GM21528 (cell line): Measurements from ENCODE around the gene TBC1D22A.
"Not testable (repeated sequence)": the region's sequence is repeated elsewhere in the genome, so short reads cannot be mapped to it uniquely, and the experiment has no call there.

Experiments
- ATAC-seq: cut with Tn5 transposase; IDR thresholded peaks from one replicate; pipeline ENCODE4 v1.9.1; 2021; ENCODE audit warnings: mild to moderate bottlenecking, moderate library complexity; ENCODE audit not compliant: unreplicated experiment, low FRiP score

Gene TBC1D22A, protein sequence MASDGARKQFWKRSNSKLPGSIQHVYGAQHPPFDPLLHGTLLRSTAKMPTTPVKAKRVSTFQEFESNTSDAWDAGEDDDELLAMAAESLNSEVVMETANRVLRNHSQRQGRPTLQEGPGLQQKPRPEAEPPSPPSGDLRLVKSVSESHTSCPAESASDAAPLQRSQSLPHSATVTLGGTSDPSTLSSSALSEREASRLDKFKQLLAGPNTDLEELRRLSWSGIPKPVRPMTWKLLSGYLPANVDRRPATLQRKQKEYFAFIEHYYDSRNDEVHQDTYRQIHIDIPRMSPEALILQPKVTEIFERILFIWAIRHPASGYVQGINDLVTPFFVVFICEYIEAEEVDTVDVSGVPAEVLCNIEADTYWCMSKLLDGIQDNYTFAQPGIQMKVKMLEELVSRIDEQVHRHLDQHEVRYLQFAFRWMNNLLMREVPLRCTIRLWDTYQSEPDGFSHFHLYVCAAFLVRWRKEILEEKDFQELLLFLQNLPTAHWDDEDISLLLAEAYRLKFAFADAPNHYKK

DNA sequence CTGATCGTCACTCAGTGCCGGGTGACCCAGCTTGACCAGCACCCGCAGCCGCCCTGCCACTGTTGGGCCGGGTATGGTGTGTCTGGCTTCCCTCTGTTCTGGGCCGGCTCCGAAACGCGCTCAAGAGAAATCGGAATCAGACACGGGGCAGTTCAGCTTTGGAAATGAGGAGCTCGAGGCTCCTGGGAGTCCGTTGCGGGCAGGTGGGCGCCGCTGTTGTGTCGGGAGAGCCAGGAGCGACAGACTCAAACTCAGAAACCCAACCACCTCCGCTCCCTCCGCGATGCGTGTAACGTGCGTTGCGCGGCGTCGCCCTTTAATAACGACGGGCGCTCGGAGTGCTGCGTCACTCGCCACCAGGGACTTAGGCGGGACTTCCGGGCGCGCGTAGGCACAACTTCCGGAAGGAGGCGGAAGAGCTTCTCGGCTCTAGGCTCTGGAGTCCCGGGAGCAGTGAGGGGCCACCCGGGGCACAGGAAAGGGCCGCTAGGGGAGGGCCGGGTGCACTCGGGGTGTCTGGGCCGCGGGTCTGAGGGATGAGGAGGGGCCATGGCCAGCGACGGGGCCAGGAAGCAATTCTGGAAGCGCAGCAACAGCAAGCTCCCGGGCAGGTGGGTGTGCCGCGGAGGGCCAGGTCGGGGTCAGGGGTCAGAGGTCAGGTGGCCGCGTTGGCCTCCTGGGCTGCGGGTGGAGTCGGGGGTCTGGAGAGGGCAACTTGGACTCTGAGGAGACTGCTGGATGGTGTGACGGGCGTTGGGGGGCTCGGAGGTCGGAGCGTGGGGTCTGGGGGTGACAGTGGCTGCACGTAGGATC, at the start of gene TBC1D22A:
Gene TBC1D22A (plus strand): TSS at position 413 of the 813 bp plus-strand sequence. CDS start 137 bp downstream, at position 550.
- ATAC-seq = peak; percentile 71

- ATAC-seq = no peak
Measured at GRCh38 chr22:46714550-46714949, 47.9 kb upstream of the TBC1D22A start.

DNA sequence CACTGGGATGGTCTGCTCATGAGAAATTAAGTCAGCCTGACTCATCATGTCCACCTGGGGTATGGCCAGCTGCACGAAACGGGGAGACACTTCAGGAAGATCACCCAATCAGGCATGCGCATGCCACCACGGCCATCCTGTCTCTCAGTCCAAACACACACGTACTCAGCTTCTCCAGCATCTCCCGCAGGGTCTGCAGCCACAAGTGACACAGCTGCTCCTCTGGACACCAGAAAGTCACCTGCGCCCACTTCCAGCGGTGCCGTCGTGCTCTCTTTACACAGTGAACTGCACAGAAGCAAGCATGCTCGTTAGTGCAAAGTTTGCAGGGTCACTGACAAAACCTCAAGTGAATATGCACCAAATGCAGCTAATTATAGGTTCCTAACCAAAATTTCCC, 42.5 kb upstream of the TBC1D22A start:
- ATAC-seq = no peak

DNA sequence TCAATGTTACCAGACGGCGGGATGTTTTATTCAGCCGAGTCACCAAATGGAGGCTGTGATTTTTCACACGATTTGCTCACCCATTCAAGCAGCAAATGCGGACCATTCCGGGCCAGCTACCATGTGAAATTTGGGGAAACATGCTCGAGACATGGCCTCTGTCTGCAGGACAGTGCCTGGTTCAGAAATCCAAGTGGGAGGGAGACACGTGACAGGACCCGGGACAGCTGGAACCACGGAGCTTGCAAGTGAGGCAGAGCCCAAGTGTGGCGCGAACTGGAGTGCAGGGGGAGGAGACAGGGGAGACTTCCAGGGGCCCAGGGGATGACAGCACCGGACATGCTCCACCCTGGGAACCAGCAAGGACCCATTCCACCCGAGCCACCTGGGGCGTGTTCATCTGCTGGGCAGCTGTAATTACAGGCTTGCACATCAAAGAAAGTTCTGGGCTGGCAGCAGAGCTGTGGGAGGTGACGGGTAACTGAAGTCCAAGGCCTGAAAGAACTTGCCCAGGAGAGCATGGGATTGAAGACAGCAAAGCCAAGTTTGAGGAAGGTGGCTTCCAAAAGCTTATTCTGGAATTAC, 40.9 kb upstream of the TBC1D22A start:
- no peak for ATAC-seq

- ATAC-seq = no peak
Measured at GRCh38 chr22:46723882-46724281, 38.6 kb upstream of the TBC1D22A start.

DNA sequence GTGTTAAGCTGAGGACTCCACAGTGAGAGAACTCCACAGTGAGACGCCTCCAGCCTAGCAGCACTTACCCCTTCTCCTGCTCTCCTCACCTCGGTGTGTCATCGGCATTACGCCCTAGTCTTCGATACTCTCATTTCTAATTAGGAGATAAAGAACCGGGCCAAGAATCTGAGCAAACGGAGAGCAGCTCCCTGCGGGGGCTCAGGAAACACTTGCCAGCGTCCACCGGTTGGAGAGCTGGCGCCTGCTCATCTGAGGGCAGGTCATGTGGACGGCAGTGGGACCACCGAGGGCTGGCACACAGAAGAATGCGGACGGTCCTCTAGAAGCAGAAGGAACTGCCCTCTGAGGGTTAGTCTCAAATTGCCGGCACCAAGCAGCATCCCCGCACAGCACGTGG, 37.4 kb upstream of the TBC1D22A start:
- no peak for ATAC-seq

- ATAC-seq = no peak
Measured at GRCh38 chr22:46726066-46726985, 36.1 kb upstream of the TBC1D22A start.

GRCh38 chr22:46726986-46727317, 35.5 kb upstream of the TBC1D22A start:
- no peak for ATAC-seq

- no peak for ATAC-seq
Measured at GRCh38 chr22:46727813-46728364, 34.6 kb upstream of the TBC1D22A start.

DNA sequence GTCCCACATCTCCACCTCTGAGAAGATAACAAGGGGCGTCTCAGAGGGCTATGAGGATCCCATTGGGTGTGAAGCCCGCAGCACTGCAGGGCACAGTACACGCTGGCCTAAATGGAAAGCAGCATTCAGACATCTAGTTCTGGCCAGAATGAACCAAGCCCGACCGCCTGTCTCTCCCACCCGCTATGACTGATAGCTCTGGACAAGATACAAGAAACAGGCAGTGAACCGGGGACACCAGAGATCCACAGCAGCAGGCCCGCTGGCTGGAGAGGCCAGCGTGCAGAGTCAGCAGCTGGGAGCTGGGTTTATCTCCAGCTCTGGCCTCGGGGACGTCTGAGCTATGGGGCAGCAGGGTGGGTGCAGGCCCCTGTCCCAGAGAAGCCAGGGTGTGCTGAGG, 34.0 kb upstream of the TBC1D22A start:
- no peak for ATAC-seq

GRCh38 chr22:46730568-46731245, 31.7 kb upstream of the TBC1D22A start:
- ATAC-seq = no peak

DNA sequence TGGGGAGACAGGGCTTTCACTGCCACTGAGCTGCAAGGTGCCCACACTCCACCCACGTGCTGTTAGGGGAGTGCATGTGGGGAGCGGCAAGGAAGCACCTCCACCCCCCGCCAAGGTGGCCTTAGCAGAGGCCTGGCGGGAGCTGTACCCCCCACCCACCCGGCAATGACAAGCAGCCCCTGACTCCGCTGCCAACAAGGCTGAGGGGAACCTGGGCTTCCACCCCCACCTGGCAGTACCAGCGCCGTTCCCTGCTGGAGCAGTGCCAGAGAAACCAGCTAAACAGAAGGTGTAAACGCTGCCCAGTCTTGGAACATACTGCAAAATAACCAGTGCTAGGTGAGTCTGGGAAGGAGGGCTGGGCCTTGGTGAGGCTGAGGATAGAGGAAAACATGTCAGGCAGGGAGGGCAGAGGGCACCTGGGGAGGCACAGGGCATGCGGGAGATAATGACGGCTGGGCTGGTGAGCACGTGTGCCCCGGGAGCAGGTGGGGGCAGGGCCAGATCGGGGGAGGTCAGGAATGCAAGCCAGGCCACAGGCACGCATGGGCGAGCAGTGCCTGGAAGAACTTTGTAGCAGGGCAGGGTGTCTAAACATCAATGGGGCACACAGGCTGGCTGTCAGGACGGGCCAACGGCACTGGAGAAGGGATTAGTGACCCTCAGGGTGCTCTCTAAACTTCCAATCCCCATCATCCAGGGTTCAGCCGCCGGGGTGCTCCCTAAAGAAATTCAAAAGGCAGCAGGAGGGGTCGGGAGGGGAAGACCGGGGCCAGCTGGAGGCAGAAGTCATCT, 31.0 kb upstream of the TBC1D22A start:
- no peak for ATAC-seq

DNA sequence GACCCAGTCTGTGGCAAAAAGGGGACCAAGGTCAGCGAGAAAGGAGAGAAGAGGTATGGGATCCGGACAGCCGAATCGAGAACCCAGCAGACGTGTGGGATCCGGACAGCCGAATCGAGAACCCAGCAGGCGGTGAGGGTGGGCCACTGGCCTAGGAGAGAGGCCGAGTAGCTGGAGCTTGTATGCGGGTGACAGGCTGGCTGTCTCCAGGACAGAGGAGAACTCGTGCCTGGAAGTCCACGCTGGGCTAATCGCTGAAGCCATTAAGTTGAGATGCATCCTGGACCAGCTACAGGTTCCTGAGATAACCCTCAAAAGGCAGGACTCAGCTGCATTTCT, 30.4 kb upstream of the TBC1D22A start:
- no peak for ATAC-seq

- no peak for ATAC-seq
Measured at GRCh38 chr22:46732513-46732912, 29.9 kb upstream of the TBC1D22A start.

DNA sequence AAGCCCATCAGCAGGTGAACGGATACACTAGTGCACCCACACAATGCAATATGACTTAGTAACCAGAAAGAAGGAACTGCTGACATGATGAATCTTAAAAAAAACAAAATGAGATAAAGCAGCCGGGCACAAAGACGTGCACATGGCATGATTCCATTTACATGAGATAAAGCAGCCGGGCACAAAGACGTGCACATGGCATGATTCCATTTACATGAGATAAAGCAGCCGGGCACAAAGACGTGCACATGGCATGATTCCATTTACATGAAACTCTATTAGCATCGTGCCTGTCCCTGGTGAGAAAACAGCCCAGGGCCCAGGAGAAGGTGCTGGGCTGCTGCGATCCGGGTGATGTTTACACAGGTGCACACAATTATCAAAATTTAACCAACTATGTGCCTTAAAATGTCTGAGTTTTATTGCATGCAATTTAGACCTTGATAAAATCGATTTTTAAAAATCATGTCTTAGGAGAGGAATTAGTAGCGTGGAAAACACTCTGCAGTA, 28.2 kb upstream of the TBC1D22A start:
- not testable (repeated sequence) for ATAC-seq

DNA sequence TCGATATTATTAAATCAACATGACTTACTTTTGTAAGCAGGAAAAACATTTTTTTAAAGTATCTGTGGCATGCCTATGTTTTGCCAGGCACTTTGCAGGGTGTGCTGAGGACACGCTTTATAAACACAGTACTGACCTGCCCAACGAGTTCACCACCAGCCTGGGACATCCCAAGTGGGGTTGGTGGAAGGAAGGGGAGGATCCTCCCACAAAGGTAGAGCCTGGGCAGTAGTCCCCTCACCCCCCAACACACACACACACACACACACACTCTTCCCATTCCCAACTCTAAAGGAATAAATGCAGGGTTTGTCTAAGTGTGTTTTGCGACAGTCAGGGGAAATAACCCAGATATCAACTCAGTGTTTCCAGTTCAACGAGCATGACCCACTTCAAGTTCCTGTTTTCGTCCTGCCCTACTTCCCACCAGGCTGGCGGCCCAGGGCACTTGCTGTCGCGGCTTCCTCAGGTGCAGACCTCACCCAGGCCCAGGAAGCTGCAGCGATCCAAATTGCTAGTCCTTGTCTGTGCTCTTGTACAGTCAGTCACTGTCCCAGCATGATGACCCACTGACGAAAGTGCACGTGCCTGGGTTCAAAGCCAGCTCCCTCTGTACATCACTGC, 27.5 kb upstream of the TBC1D22A start:
- no peak for ATAC-seq

DNA sequence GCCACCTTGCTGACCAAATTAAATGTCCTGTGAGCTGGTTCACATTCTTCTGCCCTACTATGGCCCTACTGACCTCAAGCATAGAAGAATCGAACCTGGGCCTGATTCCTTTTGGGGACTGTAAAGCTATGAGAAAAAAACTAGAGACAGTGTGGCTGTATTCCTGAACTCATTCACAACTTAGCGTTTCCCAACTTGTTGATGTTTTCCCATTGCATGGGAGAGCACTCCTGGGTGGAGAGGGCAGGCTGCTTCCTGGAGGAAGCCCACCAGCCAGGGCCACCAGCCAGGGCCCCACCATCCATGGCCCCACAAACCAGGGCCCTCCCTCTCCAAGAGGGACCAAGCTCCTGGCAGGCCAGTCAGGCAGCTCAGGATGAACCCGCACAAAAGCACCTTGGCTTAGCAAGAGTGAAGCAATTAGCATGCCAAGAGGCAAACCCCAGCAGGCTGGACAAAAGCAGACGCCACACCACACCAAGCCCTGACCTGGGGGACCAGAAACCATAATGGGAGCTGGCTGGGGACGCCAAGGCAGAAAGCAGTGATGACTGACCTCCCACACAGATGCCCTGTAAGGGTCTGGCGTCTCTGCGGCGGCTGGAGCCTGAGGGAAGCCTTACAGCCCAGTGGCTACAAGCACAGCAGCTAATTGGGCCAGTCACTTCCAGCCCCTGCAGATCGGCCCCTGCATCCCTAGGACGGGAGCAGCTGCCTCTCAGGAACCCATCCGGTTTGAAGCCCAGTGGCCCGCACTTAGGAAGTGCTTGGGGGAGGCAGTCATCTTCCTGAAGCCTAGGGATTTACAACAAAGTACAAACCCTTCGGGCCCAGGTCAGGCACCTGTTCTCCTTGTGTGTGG, 26.5 kb upstream of the TBC1D22A start:
- ATAC-seq = no peak
